Heart left ventricle (tissue), 16 donors: Measurements from ENCODE around the gene NPEPPS. TPM values are rescaled to one million over a fixed set of nuclear protein-coding genes. Genes with fewer than 3 reads are reported as not detected.
A peak's percentile ranks its signal among the peaks of the same experiment; 100 is the strongest.

Experiments
- ATAC-seq, 4 donors: fragments of 200-7000 bp; cut with Tn5 transposase; one replicate each; pipeline ENCODE4 v1.9.1; 2020 to 2022; ENCODE audit warnings: moderate library complexity in 4 of 4, mild to moderate bottlenecking in 3 of 4, moderate number of reproducible peaks in 1 of 4
- DNase-seq, 5 donors: peaks; one replicate each; pipeline ENCODE4 v3.0.0-alpha.2; 2020
- H3K27ac ChIP-seq, 12 donors: fragments of 200-600 bp; sonication (generic) in 4 of 12; one replicate each; pipeline versions ENCODE4 v1.5.0 to v1.8.0; 2016 to 2022; ENCODE audit warnings: mild to moderate bottlenecking in 2 of 12
- H3K27me3 ChIP-seq, 9 donors: fragments of 200-600 bp; sonication (generic) in 2 of 9; one replicate each; pipeline versions ENCODE4 v1.5.1 to v1.8.0; 2016 to 2022; ENCODE audit warnings: mild to moderate bottlenecking in 3 of 9
- H3K36me3 ChIP-seq, 9 donors: fragments of 200-600 bp; sonication (generic) in 2 of 9; one replicate each; pipeline versions ENCODE4 v1.5.0 to v1.8.0; 2018 to 2022; ENCODE audit warnings: mild to moderate bottlenecking in 2 of 9
- H3K4me1 ChIP-seq, 12 donors: fragments of 200-600 bp; sonication (generic) in 4 of 12; one replicate each; pipeline versions ENCODE4 v1.5.0 to v1.8.0; 2016 to 2022; ENCODE audit warnings: mild to moderate bottlenecking in 3 of 12
- H3K4me3 ChIP-seq, 12 donors: fragments of 200-600 bp; sonication (generic) in 4 of 12; one replicate each; pipeline versions ENCODE4 v1.5.0 to v1.8.0; 2017 to 2022; ENCODE audit warnings: mild to moderate bottlenecking in 9 of 12, moderate library complexity in 4 of 12
- H3K9me3 ChIP-seq, 12 donors: fragments of 200-600 bp; sonication (generic) in 4 of 12; one replicate each; pipeline versions ENCODE4 v1.5.0 to v1.8.0; 2016 to 2022; ENCODE audit warnings: mild to moderate bottlenecking in 1 of 12
- POLR2A ChIP-seq, 2 donors: fragments of 450-650 bp; IDR thresholded peaks; one replicate each; pipeline ENCODE4 v1.6.1; 2017; ENCODE audit warnings: antibody characterized with exemption in 2 of 2, mild to moderate bottlenecking in 2 of 2, moderate library complexity in 2 of 2
- WGBS, 4 donors: extraction: QIAGEN DNeasy Blood & Tissue Kit in 2 of 4; methylation state at CpG; one replicate each; pipeline versions ENCODE4 v1.1.5 to v1.1.7; 2013 to 2018; 5-methylcytosine and 5-hydroxymethylcytosine counted together
- intact Hi-C, 10 donors: fragments of 100-400 bp; cut with DNase I; formaldehyde crosslinking; loops; one replicate each; pipeline versions ENCODE4 v1.11.1 to v1.14.2; 2022
- polyA plus RNA-seq, 2 donors: library from polyadenylated mRNA; stranded (reverse); fragments of 200-250 nt; gene quantifications; one replicate each; pipeline ENCODE4 v1.2.3, GENCODE V29; 2013
- total RNA-seq, 9 donors: library from RNA; depleted of rRNA in 2 of 9; stranded (reverse); fragments of >200 nt in 2 of 9; fragmentation: NEBNext Ultra II Directional in 3 of 9; extraction: Animal tissue kit (Norgen Biotek cat#: 25700) in 3 of 9; gene quantifications; one replicate each; pipeline versions ENCODE4 v1.1.0 to v1.2.4, GENCODE V29; 2016 to 2023
- TF ChIP-seq, protein P1 (sequence below), 12 donors: fragments of 200-600 bp; sonication (generic) in 4 of 12; IDR thresholded peaks; one replicate each; pipeline versions ENCODE4 v1.5.0 to v1.8.0; 2018 to 2022; ENCODE audit warnings: antibody characterized with exemption in 12 of 12, mild to moderate bottlenecking in 5 of 12
- donor health status: ischemic (EF 13 %, LVEDD 7.1; RV severe dilation, severe dysfunction).
- donor health status: healthy with polysubstance abuse.
- donor health status: DM: no; HTN: yes; CAD: no.
- donor health status: DM: no; HTN: no; CAD: no.
- donor health status: ischemic (EF 25% LVEDD 6.9; RV normal size, moderate dysfunction).
- donor health status: ischemic (EF 25% LVEDD 5.7; RV mildly dilated, moderate dysfunction).
- donor health status: healthy.
- donor health status: DM: yes; HTN: yes; CAD: no.
- donor health status: ischemic (EF 35%, LVEDD 5.7; RV mildly dilated, moderate dysfunction).
- donor health status: nonischemic (EF 11% LVEDD 7.7; RV severe dilation, severe dysfunction).
- donor health status: DM: yes; HTN: yes; CAD: no.
- donor health status: PGD.
- donor health status: ischemic (EF 29% LVEDD 5.4; RV normal size, mild dysfunction).
- donor health status: nonischemic (EF 23%, LVEDD 6.1; RV moderate dilation, normal function).

NPEPPS gene
- total and polyA plus RNA-seq, 11 donors, result 23.7 to 98.2 (median 79.0) TPM

DNA sequence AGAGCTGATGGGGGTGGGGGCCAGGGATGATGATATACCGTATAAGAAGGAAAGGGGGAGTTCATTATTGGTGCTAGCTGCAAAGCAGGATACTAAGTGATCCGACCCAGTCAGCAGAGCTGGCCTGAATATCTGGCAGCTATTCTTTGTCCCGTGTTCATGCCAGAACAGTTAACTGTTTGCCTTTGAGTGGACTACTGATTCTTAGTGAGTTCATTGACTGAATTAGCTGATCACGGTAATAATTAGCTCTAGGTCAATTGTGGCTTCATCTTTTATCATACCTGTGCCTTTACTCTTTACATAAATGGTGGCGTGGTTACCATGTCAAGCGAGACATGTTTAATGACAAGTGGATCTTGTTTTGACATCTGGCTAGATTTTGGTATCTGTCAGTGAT lies 124.1 kb downstream of the NPEPPS start:
- peaks cover 0 to 62% (median 36%) of the 10 kb centered on the region in 12 donors for H3K4me1 ChIP-seq
- ATAC-seq (no peak), DNase-seq (no peak)
- H3K36me3 ChIP-seq, result peaks cover 0 to 88% (median 83%) of the 10 kb centered on the region in 9 donors
- no peak for TF ChIP-seq POLR2A (IDR thresholded peaks at IDR 0.05)
- TF ChIP-seq, protein P1, sequence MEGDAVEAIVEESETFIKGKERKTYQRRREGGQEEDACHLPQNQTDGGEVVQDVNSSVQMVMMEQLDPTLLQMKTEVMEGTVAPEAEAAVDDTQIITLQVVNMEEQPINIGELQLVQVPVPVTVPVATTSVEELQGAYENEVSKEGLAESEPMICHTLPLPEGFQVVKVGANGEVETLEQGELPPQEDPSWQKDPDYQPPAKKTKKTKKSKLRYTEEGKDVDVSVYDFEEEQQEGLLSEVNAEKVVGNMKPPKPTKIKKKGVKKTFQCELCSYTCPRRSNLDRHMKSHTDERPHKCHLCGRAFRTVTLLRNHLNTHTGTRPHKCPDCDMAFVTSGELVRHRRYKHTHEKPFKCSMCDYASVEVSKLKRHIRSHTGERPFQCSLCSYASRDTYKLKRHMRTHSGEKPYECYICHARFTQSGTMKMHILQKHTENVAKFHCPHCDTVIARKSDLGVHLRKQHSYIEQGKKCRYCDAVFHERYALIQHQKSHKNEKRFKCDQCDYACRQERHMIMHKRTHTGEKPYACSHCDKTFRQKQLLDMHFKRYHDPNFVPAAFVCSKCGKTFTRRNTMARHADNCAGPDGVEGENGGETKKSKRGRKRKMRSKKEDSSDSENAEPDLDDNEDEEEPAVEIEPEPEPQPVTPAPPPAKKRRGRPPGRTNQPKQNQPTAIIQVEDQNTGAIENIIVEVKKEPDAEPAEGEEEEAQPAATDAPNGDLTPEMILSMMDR (IDR thresholded peaks at IDR 0.05), result no peak
- no peak overlapping the region for H3K4me3 ChIP-seq
- no peaks in the 10 kb centered on the region for H3K9me3 ChIP-seq
- no peak overlapping the region for H3K27ac ChIP-seq
- intact Hi-C loops, result loop anchor here in 1 of 10 donors (5.0 kb wide), 1 partner anchor 37 kb away; the partner anchor contains the start of gene TBKBP1
- 40 to 47% (median 45%) methylated on average over 6 of the region's 6 CpGs for WGBS, 4 donors
- no peaks in the 10 kb centered on the region for H3K27me3 ChIP-seq

DNA sequence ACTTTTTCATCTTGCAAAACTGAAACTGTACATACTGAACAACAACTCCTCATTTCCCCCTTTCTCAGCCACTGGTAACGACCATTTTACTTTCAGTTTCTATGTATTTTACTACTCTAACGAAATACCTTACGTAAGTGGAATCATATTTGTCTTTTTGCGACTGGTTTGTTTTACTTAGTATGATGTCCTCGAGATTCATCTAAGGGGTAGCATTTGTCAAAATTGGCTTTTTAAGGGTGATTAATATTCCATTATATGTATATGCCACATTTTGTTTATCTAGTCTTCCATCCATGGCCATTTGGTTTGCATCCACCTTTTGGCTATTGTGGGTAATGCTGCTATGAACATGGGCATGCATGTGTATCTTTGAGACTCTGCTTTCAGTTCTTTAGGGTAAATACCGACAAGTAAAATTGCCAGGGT lies 129.2 kb downstream of the NPEPPS start:
- no peak for TF ChIP-seq POLR2A (IDR thresholded peaks at IDR 0.05)
- TF ChIP-seq, protein P1 (IDR thresholded peaks at IDR 0.05), result no peak

DNA sequence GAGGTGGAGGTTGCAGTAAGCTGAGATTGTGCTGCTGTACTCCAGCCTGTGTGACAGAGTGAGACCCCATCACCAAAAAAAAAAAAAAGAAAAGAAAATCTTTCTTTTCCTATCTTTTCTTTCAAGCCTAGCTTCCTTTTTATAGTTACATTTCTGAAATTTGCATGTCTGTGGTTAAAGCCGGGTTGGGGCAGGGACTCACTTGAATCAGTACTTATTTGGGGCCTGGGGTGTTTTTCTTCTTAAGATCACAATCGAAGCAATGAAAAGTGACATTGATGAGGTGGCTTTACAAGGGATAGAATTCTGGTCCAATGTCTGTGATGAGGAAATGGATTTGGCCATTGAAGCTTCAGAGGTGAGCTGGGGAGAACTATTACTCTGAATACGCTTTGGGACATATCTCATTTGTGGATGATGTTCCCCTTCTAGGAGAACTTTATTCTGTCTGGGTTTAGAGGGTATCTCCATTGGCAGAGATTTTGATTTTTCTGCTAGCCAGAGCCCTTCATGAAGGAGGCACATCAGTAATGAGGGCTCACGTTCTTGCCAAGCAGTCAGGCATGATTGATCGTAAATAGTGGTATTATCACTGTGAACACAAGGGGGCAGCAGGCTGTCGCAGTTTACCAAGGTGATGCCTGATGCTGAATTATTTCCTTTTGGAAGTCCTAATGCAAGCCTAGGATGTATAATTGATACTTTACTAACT lies 133.2 kb downstream of the NPEPPS start:
- intact Hi-C loops, result loop anchor here in 5 of 10 donors (5.0 to 10.0 kb wide), 5 partner anchors 33 to 141 kb away; partner anchors contain the start of gene TBX21 (in 1 of the 5)
- Histone ChIP-seq H3K4me1 (peaks cover 0 to 35% (median 0%) of the 10 kb centered on the region in 12 donors), H3K9me3 (no peaks in the 10 kb centered on the region), H3K36me3 (peaks cover 3 to 99% (median 98%) of the 10 kb centered on the region in 9 donors), H3K27ac (no peak overlapping the region), H3K27me3 (no peaks in the 10 kb centered on the region), H3K4me3 (no peak overlapping the region)
- no peak for TF ChIP-seq POLR2A (IDR thresholded peaks at IDR 0.05)
- TF ChIP-seq, protein P1 (IDR thresholded peaks at IDR 0.05), result peak; percentile 61 to 83 (median 74)
- peak in 4 of 5 donors; percentile 27 to 48 (median 40) for DNase-seq
- ATAC-seq, result peak in 3 of 4 donors; percentile 61 to 70 (median 69)
- WGBS, 4 donors, result 46 to 52% (median 47%) methylated on average over 6 of the region's 6 CpGs

More for the DNA sequence above, 129.2 kb downstream of the NPEPPS start:
- 61 to 73% (median 63%) methylated on average over 6 of the region's 6 CpGs for WGBS, 4 donors
- Histone ChIP-seq H3K9me3 (no peaks in the 10 kb centered on the region), H3K36me3 (peaks cover 3 to 100% (median 100%) of the 10 kb centered on the region in 9 donors), H3K4me1 (peaks cover 0 to 40% (median 5%) of the 10 kb centered on the region in 12 donors), H3K27ac (peak overlapping the region in 2 of 12 donors; percentile 4 to 86), H3K27me3 (no peaks in the 10 kb centered on the region), H3K4me3 (peak overlapping the region in 2 of 12 donors; percentile 0 to 34)
- peak in 1 of 4 donors; percentile 20 for ATAC-seq
- no peak for DNase-seq
- intact Hi-C loops, result loop anchor here in 5 of 10 donors (5.0 to 10.0 kb wide), 5 partner anchors 37 to 145 kb away; partner anchors contain the start of gene TBX21 (in 1 of the 5)

DNA sequence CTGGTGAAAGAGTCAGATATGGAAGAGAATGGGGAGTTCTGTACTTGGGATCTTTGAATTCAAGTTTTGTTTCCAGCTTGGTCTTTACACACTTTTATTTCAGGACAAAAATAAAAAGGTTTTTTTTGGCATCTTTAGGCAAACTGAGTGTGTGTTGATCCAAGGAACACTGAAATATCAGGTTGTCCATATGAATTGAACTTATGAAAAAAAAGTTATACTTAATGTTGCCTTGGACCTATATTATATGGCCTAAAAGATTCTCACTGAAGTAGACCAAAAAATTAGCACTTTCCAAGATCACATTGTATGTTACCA lies 133.7 kb downstream of the NPEPPS start:
- ATAC-seq, result no peak
- no peaks in the 10 kb centered on the region for H3K27me3 ChIP-seq
- H3K27ac ChIP-seq, result no peak overlapping the region
- peaks cover 0 to 35% (median 0%) of the 10 kb centered on the region in 12 donors for H3K4me1 ChIP-seq
- no peak for TF ChIP-seq POLR2A (IDR thresholded peaks at IDR 0.05)
- TF ChIP-seq, protein P1 (IDR thresholded peaks at IDR 0.05), result peak in 2 of 12 donors; percentile 1 to 8
- DNase-seq, result no peak
- H3K36me3 ChIP-seq, result peaks cover 5 to 99% (median 98%) of the 10 kb centered on the region in 9 donors
- intact Hi-C loops, result loop anchor here in 5 of 10 donors (5.0 to 10.0 kb wide), 5 partner anchors 33 to 140 kb away; partner anchors contain the start of gene TBX21 (in 1 of the 5)
- no peak overlapping the region for H3K4me3 ChIP-seq
- no peaks in the 10 kb centered on the region for H3K9me3 ChIP-seq
